Measurements from ENCODE around the gene PIAS1. TPM values are rescaled to one million over a fixed set of nuclear protein-coding genes. Genes with fewer than 3 reads are reported as not detected.
A peak's percentile ranks its signal among the peaks of the same experiment; 100 is the strongest.

The PIAS1 gene
- total RNA-seq, 6 donors from 2014 or later: 44.7 to 114 (median 64.3) TPM

GRCh38 chr15:68152342-68152741, 98.2 kb downstream of the PIAS1 start:
- ATAC-seq (ENCODE audit: low FRiP score in 2 of 2) (no peak), DNase-seq (no peak)
- no peaks in the 10 kb centered on the region for H3K27me3 ChIP-seq
- H3K36me3 ChIP-seq: peaks cover 0 to 29% (median 11%) of the 10 kb centered on the region in 4 donors
- peaks cover 0 to 5% (median 0%) of the 10 kb centered on the region in 4 donors for H3K4me1 ChIP-seq
- H3K27ac ChIP-seq: no peak overlapping the region
- H3K9me3 ChIP-seq: no peaks in the 10 kb centered on the region
- 94 to 97% methylated on average over 2 of the region's 2 CpGs for WGBS, 2 donors
- TF ChIP-seq EP300 (IDR thresholded peaks at IDR 0.05) (no peak), CTCF (IDR thresholded peaks at IDR 0.05) (no peak), POLR2A (IDR thresholded peaks at IDR 0.05) (no peak), POLR2AphosphoS5 (IDR thresholded peaks at IDR 0.05) (no peak)
- H3K4me3 ChIP-seq: no peak overlapping the region

GRCh38 chr15:68154923-68155559, 100.9 kb downstream of the PIAS1 start:
- TF ChIP-seq CTCF (IDR thresholded peaks at IDR 0.05) (peak; percentile 35 to 75 (median 64)), POLR2AphosphoS5 (IDR thresholded peaks at IDR 0.05) (no peak)
- no peak overlapping the region for H3K4me3 ChIP-seq
- WGBS, 2 donors: 49 to 50% methylated on average over 4 of the region's 4 CpGs
- H3K27me3 ChIP-seq: no peaks in the 10 kb centered on the region
- H3K4me1 ChIP-seq: peaks cover 0 to 7% (median 0%) of the 10 kb centered on the region in 4 donors
- H3K27ac ChIP-seq: no peak overlapping the region
- DNase-seq (no peak), ATAC-seq (ENCODE audit: low FRiP score in 2 of 2) (peak in 1 of 2 donors; percentile 61)
- H3K36me3 ChIP-seq: peaks cover 0 to 31% (median 5%) of the 10 kb centered on the region in 4 donors
- no peaks in the 10 kb centered on the region for H3K9me3 ChIP-seq

GRCh38 chr15:68157074-68157473, 103.0 kb downstream of the PIAS1 start:
- Histone ChIP-seq H3K27ac (no peak overlapping the region), H3K9me3 (no peaks in the 10 kb centered on the region), H3K4me1 (peaks cover 0 to 7% (median 0%) of the 10 kb centered on the region in 4 donors), H3K36me3 (peaks cover 0 to 44% (median 6%) of the 10 kb centered on the region in 4 donors), H3K4me3 (no peak overlapping the region), H3K27me3 (no peaks in the 10 kb centered on the region)
- DNase-seq (no peak), ATAC-seq (ENCODE audit: low FRiP score in 2 of 2) (no peak)
- TF ChIP-seq POLR2AphosphoS5 (IDR thresholded peaks at IDR 0.05) (no peak), CTCF (IDR thresholded peaks at IDR 0.05) (no peak), POLR2A (IDR thresholded peaks at IDR 0.05) (no peak), EP300 (IDR thresholded peaks at IDR 0.05) (no peak)
- 71% methylated on average over 1 of the region's 1 CpG; no CpG with 5 or more reads in 1 of the 2 donors for WGBS, 2 donors

- peaks cover 0 to 48% (median 11%) of the 10 kb centered on the region in 4 donors for H3K36me3 ChIP-seq
- 44 to 46% methylated on average over 3 of the region's 3 CpGs for whole genome bisulfite sequencing, 2 donors
- TF ChIP-seq POLR2A (IDR thresholded peaks at IDR 0.05) (no peak), CTCF (IDR thresholded peaks at IDR 0.05) (no peak), EP300 (IDR thresholded peaks at IDR 0.05) (no peak), POLR2AphosphoS5 (IDR thresholded peaks at IDR 0.05) (no peak)
Measured at GRCh38 chr15:68158046-68158628, 104.0 kb downstream of the PIAS1 start.

More at GRCh38 chr15:68158046-68158628, 104.0 kb downstream of the PIAS1 start:
- no peak for ATAC-seq (ENCODE audit: low FRiP score in 2 of 2)
- Histone ChIP-seq H3K4me3 (no peak overlapping the region), H3K9me3 (no peaks in the 10 kb centered on the region), H3K4me1 (peaks cover 0 to 7% (median 0%) of the 10 kb centered on the region in 4 donors), H3K27ac (peak overlapping the region in 2 of 4 donors; percentile 22 to 49), H3K27me3 (no peaks in the 10 kb centered on the region)
- no peak for DNase-seq
